HG02852 (cell line): Measurements from ENCODE around the gene STXBP2.
"Not testable (repeated sequence)": the region's sequence is repeated elsewhere in the genome, so short reads cannot be mapped to it uniquely, and the experiment has no call there.

Experiments
- ATAC-seq: cut with Tn5 transposase; IDR thresholded peaks from one replicate; pipeline ENCODE4 v1.9.1; 2021; ENCODE audit warnings: mild to moderate bottlenecking, moderate library complexity; ENCODE audit not compliant: unreplicated experiment

STXBP2 gene

DNA sequence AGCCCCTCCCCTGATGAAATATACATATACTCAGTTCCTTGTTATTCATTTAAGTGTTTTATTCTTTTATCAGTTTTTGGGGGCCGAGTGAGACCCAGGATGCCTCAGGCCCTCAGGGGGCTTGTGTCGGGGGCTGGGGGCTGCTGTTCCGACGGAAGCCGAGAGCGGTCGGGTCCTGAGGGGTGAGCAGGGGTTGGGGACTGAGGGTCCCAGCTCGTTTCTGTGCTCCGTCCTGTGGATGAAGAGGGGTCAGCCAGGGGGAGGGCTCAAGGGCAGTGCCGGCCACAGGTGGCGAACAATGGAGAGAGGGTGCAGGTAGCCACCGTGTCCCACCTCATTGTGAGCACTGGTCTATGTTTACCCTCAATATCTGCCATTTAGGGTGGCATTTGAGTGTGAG is 5.3 kb upstream of the STXBP2 start:
- no peak for ATAC-seq

DNA sequence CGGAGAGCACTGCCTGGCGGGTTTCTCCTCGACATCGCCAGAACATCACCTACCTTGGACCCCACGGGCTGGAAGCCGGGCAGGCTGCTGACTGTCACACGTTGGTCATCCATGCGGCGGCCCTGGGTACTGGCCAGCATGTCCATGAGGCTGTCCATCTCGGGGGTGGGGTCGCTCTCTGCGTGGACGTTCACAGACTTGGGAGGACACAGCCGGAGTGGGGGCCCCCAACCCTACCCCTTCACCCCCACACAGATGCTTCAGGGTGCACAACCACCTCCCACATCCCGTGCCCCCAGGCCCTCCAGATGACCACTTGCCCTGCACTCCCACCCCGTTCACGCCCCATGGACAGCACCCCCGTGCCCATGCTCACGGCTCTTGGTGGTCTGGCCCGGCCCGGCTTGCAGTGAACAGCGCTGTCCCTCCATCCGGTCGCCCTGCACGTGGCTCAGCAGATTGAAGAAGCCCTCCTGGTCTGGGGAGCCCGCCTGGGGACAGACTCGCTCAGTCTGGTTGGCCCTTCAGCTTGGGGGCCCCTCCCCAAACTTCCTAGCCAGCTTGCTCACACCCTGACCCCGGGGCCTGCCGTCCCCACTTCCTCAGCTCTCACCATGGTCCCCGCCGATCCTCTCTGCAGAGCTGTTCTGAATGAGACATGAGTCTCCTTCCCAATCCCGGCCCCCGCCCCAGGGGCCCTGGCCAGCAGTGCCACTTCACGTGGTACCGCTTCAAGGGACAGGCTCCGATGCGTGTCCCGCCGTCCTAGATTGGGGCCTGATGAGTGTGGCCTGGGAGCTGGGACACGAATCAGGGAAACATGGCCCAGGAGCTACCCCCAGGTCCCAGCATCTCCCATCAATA is 4.3 kb upstream of the STXBP2 start:
- no peak for ATAC-seq

- no peak for ATAC-seq
These were observed 3.2 kb upstream of the STXBP2 start, which contains the start of gene PCP2 for GRCh38 chr19:7633698-7634097. TSS of gene PCP2 (minus strand) at chr19:7633719. CDS start at chr19:7633457, 262 bp downstream.

- ATAC-seq, result no peak
These were observed 1.2 kb upstream of the STXBP2 start for GRCh38 chr19:7635670-7636069.

DNA sequence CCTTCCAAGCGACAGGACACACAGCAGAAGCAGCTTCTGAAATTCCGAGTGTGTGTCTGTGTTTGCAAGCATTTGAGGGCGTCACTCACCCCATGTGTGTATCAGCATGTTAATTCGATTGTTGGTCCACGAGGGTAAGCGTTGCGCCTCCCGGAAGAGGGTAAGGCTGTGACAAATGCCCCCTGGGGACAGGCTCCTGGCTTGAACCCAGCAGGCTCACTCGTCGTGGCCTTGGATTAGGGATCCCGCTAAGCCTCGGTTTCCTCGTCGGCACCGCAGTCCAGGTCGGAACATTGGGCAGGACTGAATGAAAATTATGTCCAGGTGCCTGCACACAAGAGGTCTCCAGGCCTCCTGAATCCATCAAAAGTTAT is 606 bp upstream of the STXBP2 start:
- ATAC-seq, result no peak

DNA sequence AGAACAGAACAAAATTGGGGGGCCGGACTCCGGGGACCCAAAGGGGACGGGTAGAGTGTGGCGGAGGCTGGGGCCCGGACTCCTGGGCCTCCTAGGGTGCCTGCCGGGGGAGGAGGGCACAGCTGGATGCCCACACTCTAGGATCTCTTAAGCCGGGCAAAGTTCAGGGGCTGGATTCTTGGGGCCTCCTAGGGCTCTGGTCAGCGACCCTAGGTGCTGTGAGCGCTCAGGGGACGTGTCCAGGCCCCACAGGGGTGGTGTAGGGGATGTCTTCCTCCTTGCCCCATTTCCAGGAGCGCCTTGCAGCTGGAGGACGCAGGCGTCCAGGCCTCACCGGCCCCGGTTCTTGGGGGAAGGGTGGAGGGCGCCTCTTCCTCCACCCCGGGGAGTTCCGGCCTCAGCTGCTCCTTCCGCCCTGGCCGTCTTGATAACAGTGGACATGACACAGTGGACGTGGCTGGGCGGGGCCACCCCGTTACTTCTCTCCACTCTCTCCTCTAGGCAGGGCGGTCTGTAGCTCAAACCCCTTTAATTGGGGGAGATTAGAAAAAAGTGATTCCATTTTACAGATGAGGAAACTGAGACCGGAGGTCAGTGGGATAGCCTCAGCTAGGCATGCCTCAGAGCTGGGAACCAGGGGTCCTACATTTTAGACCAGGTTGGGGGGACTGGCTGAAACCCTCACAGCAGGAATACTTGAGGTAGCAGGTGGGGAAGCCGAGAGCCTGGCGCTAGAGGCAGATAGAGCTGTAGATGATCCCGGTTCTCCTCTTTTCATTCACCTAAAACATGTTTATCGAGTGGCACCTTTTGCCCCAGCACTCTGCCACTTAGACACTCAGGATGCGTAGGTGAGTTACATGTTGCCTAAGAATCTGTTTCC is 705 bp downstream of the STXBP2 start:
- ATAC-seq, result no peak

- no peak for ATAC-seq
These were observed 2.0 kb downstream of the STXBP2 start for GRCh38 chr19:7638802-7639465.

GRCh38 chr19:7639863-7640348 is 3.0 kb downstream of the STXBP2 start:
- no peak for ATAC-seq

GRCh38 chr19:7640803-7641202 is 3.9 kb downstream of the STXBP2 start:
- no peak for ATAC-seq

GRCh38 chr19:7641290-7642276 is 4.7 kb downstream of the STXBP2 start:
- no peak for ATAC-seq

DNA sequence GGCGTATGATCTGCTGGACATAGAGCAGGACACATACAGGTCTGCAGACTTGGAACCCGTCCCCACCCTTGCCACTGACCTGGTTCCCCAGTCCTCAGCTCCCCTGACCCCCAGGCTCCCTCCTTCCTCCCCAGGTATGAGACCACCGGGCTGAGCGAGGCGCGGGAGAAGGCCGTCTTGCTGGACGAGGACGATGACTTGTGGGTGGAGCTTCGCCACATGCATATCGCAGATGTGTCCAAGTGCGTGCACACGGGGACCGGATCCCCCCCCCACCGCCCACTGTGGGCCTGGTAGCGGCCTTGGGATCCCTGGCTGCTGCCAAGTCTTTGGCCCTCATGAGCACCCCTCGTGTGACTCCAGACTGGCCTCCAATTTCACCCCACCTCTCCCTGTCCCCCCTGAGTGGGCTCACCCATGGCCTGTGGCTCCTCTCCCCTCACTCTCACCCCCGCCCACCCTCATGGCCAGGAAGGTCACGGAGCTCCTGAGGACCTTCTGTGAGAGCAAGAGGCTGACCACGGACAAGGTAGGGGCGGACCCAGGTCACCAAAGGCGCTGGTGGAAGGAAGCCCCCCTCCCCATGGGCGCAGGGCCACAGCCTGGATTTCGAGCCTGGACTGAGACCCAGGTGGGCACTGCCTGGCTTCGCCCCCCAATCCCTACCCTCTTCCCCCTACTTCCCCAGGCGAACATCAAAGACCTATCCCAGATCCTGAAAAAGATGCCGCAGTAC is 5.6 kb downstream of the STXBP2 start:
- no peak for ATAC-seq

- ATAC-seq, result no peak
These were observed 6.1 kb downstream of the STXBP2 start for GRCh38 chr19:7643031-7643415.

GRCh38 chr19:7643629-7644549 is 7.0 kb downstream of the STXBP2 start:
- not testable (repeated sequence) for ATAC-seq

DNA sequence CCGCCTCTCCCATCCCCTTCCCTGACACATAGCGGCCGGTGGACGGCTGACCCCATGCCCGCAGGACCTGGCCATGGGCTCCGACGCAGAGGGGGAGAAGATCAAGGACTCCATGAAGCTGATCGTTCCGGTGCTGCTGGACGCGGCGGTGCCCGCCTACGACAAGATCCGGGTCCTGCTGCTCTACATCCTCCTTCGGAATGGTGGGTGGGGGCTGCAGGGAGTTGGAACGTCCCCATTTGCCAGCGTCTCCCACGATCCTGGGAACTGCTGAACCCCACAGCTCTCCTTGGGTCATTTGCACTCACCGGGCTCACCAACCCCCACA is 7.6 kb downstream of the STXBP2 start:
- ATAC-seq, result no peak

GRCh38 chr19:7645163-7645562 is 8.3 kb downstream of the STXBP2 start:
- ATAC-seq, result no peak

DNA sequence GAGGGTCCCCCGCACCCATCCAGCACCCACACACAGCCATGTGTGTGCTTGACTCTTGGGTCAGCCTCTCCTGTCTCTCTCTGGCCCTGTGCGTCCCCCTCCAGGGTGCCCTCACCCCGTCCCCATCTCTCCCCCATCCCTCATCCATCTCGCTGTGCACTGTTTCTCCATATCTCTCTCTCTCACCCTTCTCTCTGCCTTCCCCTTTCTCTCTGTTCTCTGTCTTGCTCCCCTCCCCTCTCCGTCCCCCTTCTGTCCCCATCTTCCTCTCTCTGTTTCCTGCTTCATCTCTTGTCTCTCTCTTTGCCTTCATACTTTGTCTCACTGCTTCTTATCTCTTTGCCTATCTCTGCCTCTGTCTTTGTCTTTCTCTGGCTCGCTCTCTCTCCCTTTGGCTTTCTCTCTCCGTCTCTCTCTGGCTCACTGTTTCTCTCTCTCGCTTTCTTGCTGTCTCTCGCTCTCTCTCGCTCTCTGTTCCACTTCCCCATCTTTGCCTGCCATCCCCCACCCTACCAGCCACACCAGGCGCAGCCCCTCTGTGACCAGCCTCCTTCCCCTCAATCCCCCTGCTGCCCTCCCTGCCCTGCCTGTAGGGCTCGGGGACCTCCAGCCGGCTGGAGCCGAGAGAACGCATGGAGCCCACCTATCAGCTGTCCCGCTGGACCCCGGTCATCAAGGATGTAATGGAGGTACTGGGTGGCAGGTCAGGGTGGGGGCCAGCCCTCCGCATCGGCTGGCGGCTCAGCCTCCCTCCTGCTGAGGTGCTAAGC is 8.9 kb downstream of the STXBP2 start:
- ATAC-seq, result no peak

DNA sequence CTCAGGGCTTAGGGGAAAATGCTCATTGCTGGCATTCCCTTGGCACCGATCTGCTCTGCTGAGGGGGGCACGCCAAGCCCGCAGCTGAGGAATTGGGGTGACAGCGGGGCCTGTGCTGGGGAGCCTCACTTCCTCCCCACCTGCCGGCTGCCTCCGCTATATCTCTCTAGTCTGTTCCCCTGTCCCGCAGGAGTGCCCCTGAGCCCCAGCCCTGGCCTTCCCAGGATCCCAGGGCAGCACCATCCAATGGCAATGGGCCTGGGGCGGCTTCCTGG is 9.5 kb downstream of the STXBP2 start:
- no peak for ATAC-seq

GRCh38 chr19:7647156-7647555 is 10.2 kb downstream of the STXBP2 start:
- no peak for ATAC-seq
